AG04450 (cell line): ENCODE data around the gene ULK1. TPM values are rescaled to one million over a fixed set of nuclear protein-coding genes. Genes with fewer than 3 reads are reported as not detected.

Experiments used
- CTCF ChIA-PET: fragments of 300-600, 350-600 bp; formaldehyde crosslinking; extraction: SDS; loops from one replicate; lab custom pipeline; 2022; ENCODE audit warnings: antibody characterized with exemption, inconsistent platforms; lab: Charles Lee
- POLR2A ChIA-PET: fragments of 350-600 bp; formaldehyde crosslinking; extraction: SDS; loops from one replicate; lab custom pipeline; 2021; ENCODE audit warnings: antibody characterized with exemption, inconsistent platforms; lab: Yijun Ruan, JAX
- DNase-seq: peaks from one replicate; pipeline ENCODE4 v3.0.0-alpha.2; 2011; ENCODE audit warnings: low read depth, low spot score
- H3K27ac ChIP-seq: one replicate; pipeline ENCODE4 v1.5.1; 2012; ENCODE audit warnings: low read depth, low read length, control low read depth
- H3K27me3 ChIP-seq: one replicate; pipeline ENCODE4 v1.6.0; 2012; ENCODE audit warnings: low read length; ENCODE audit not compliant: control insufficient read depth, insufficient read depth
- H3K4me3 ChIP-seq: 2 replicates; pipeline ENCODE4 v1.5.1; 2011; ENCODE audit warnings: mild to moderate bottlenecking, low read depth, low read length, control low read depth
- H3K9me3 ChIP-seq: 2 replicates; pipeline ENCODE4 v1.5.1; 2012; ENCODE audit warnings: low read length; ENCODE audit not compliant: control insufficient read depth, insufficient read depth
- polyA plus RNA-seq: library from polyadenylated mRNA; depleted of rRNA; stranded (reverse); fragments of >200 nt; gene quantifications from 2 replicates; pipeline ENCODE4 v1.2.3, GENCODE V29; 2011
- TF ChIP-seq, protein P1 (sequence below): IDR thresholded peaks from 2 replicates; pipeline ENCODE4 v1.5.1; 2011; ENCODE audit warnings: low read depth, low read length, control low read depth, inconsistent platforms

The ULK1 gene
- polyA plus RNA-seq, 1 experiment = 4.6 TPM

DNA sequence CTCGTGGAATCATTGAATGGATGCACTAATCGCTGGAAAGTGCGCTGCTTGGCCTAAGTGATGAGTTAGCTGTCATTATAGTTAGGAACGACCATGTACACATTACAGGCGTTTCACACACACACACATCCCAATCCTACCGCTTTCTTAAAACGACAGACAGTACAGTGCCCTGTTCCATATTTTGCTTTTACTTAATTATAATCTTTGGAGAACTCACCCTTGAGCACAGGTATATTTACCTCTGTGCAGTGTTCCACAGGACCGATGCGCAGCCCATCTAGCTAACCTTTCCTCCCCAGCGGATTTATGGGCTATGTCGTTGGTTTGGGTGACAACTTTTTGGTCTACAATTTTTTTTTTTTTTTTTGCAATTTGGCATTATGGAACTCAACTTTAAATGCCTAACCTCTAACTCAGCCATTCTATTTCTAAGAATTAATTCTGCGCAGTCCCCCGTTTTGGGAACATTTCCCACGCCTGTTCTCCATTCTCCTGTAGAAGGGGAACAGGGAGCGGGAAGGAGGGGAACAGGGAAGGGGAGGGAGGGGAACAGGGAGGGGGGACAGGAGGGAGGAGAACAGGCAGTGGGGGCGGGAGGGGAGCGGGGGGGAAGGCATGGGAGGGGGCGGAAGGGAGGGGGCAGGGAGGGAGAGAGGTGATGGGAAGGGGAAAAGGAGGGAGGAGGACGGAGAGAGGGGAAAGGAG lies 663 bp upstream of the ULK1 start:
- no peak for DNase-seq
- Histone ChIP-seq H3K27me3 (peaks cover 6% of the 10 kb centered on the region), H3K4me3 (peak overlapping the region; percentile 25), H3K27ac (no peak overlapping the region), H3K9me3 (no peaks in the 10 kb centered on the region; the same call in 1 of the 2 replicates)
- TF ChIP-seq, protein P1, sequence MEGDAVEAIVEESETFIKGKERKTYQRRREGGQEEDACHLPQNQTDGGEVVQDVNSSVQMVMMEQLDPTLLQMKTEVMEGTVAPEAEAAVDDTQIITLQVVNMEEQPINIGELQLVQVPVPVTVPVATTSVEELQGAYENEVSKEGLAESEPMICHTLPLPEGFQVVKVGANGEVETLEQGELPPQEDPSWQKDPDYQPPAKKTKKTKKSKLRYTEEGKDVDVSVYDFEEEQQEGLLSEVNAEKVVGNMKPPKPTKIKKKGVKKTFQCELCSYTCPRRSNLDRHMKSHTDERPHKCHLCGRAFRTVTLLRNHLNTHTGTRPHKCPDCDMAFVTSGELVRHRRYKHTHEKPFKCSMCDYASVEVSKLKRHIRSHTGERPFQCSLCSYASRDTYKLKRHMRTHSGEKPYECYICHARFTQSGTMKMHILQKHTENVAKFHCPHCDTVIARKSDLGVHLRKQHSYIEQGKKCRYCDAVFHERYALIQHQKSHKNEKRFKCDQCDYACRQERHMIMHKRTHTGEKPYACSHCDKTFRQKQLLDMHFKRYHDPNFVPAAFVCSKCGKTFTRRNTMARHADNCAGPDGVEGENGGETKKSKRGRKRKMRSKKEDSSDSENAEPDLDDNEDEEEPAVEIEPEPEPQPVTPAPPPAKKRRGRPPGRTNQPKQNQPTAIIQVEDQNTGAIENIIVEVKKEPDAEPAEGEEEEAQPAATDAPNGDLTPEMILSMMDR = no peak
- CTCF ChIA-PET = interaction anchor here (0.7 kb wide), 1 partner anchor 153 kb away, joined by 3 read pairs; no protein-coding TSS in a partner anchor
- POLR2A ChIA-PET = no interaction called here

DNA sequence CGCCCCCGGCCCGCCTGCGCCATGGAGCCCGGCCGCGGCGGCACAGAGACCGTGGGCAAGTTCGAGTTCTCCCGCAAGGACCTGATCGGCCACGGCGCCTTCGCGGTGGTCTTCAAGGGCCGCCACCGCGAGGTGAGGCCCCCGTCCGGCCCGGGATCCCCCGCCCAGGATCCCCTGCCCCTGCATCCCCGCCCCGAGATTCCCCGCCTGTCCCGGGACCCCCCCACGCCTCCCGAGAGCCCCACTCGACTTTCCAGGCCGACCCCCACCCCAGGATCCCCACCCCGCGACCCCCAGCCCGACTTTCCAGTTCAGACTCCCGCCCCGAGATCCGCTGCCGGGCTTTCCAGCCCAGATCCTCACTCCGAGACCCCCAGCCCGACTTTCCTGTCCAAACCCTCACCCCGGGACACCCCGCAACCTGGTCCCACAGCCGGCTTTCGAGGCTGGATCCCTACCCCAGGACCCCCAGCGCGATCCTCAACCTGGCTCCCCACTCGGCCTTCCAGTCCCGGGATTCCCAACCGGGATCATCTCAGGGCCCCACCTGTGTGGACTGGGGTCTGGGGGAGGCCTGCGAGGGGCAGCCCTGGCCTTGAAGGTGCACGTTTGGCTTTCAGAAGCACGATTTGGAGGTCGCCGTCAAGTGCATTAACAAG lies 688 bp downstream of the ULK1 start:
- no peaks in the 10 kb centered on the region; the same call in 1 of the 2 replicates for H3K9me3 ChIP-seq
- no peaks in the 10 kb centered on the region for H3K27me3 ChIP-seq
- CTCF ChIA-PET = no interaction called here
- peak overlapping the region; percentile 69 for H3K4me3 ChIP-seq
- TF ChIP-seq, protein P1 = no peak
- no peak for DNase-seq
- POLR2A ChIA-PET = no interaction called here
- H3K27ac ChIP-seq = peak overlapping the region; percentile 31

- Histone ChIP-seq H3K27ac (peak overlapping the region; percentile 81), H3K4me3 (peak overlapping the region; percentile 69), H3K9me3 (no peaks in the 10 kb centered on the region; the same call in 1 of the 2 replicates), H3K27me3 (no peaks in the 10 kb centered on the region)
- POLR2A ChIA-PET = interaction anchor here (1.4 kb wide), 1 partner anchor 12 kb away, joined by 6 read pairs; no protein-coding TSS in a partner anchor
- TF ChIP-seq, protein P1 = no peak
- CTCF ChIA-PET = no interaction called here
- no peak for DNase-seq
Observed at GRCh38 chr12:131895640-131896079, 1.2 kb downstream of the ULK1 start.

DNA sequence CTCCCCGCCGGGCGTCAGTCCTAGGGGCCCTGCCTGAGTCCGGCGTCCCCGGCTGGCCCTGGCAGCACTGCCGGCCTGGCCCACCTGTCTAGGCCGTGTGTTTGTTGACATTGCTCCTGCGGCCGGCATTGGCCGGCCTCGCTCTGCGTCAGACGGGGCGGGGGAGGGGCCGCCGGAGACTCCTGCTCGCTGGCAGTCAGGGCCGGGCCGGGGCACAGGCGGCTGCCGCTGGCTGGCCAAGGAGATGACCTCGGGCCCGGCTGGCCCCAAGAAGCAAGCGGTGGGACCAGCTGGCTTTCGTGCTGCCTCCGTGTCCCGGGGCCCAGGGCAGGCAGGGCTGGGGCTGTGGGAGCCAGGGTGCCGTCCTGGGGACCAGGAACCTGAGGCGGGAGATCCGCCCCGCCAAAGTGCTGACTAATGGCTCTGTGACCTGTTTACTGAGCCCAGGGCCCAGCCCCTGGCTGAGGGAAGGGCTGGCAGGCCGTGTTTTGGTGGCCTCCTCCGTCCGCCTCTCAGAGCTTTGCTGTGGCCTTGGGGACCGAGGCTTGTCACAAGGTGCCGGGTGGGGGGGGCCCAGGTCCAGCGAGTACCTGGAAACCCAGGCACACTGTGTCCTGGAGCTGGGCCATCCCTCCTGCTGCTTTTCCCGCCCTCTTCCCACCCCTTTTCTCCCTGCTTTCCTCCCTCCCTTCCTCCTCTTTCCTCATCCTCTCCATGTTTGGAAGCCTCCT lies 1.8 kb downstream of the ULK1 start:
- H3K9me3 ChIP-seq = no peaks in the 10 kb centered on the region; the same call in 1 of the 2 replicates
- peak; percentile 63 for DNase-seq
- ChIA-PET POLR2A (interaction anchor here (0.5 to 1.4 kb wide), 5 partner anchors 13 to 67 kb away, joined by 4 to 7 read pairs (median 6); no protein-coding TSS in a partner anchor), CTCF (no interaction called here)
- H3K27me3 ChIP-seq = no peaks in the 10 kb centered on the region
- peak overlapping the region; percentile 96 for H3K27ac ChIP-seq
- H3K4me3 ChIP-seq = peak overlapping the region; percentile 69
- TF ChIP-seq, protein P1 = no peak
